PFSK-1 (cell line): ENCODE measurements around the gene TCEAL3.

Experiments
- FOXP2 ChIP-seq: optimal IDR thresholded peaks from 2 replicates; pipeline ENCODE3; 2011; ENCODE audit warnings: borderline replicate concordance, control low read depth, inconsistent platforms; ENCODE audit not compliant: insufficient read depth; ENCODE audit errors: extremely low read length, extremely low read depth
- POLR2AphosphoS5 ChIP-seq: IDR thresholded peaks from 2 replicates; pipeline ENCODE4 v1.6.1; 2012; ENCODE audit warnings: low read depth, mild to moderate bottlenecking, control low read depth, low read length, moderate library complexity
- SIN3A ChIP-seq: IDR thresholded peaks from 2 replicates; pipeline ENCODE4 v1.6.1; 2012; ENCODE audit warnings: mild to moderate bottlenecking, low read length, moderate library complexity, borderline replicate concordance; ENCODE audit not compliant: insufficient read depth
- TAF1 ChIP-seq: IDR thresholded peaks from 2 replicates; pipeline ENCODE4 v1.6.1; 2012; ENCODE audit warnings: low read length, control low read depth, borderline replicate concordance; ENCODE audit not compliant: insufficient read depth
- TF ChIP-seq, protein P1 (sequence below), 2 experiments: IDR thresholded peaks; 2 replicates each; pipeline versions ENCODE4 v1.6.1 to v1.8.0; 2011 to 2012; ENCODE audit warnings: low read depth in 2 of 2, low read length in 2 of 2, control low read depth in 1 of 2, inconsistent platforms in 1 of 2, mild to moderate bottlenecking in 1 of 2, moderate library complexity in 1 of 2; ENCODE audit not compliant: insufficient read depth in 1 of 2

Gene TCEAL3

DNA sequence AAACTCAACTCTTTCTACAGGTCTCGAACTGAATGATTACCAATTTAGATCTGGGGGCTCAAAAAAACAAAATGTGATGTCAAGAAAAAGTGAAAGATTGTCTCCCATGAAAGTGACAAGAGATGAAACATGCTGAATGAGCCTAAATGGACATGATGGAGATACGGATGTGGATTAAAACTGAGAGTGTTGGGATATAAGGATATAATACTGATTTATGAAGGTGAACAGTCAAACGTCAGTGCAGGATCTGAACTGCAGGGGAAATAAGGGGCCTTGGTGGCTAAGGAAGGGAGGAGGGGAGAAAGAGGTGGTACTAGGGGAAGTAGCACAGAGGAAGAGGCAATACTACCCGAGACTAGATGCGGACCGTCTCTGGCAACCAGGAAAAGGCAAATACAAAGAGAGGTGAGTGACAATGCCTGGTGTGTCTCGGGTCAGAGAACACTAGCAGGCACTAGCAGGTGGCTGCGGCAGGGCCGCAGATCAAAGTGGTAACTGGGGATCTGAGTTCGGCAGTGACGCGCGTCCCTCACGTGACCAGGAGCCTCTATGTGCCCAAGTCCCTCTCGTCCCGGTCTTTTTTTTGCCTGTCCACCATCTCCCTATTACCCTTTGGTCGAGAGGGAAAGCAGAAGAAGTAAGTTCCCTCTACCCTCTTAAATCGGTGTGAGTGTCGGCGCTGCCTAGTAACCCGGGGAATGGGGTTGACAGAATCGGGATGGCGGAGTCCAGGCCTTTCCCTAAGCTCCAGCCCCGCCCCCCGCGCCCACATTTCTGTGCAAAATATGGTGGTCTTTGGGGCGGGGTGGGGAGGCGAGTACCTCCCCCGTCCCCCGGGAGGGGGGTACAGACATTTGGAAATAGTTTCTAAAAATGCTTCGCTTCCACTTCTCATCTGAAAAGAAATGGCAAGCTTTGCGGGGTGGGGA lies 20.9 kb downstream of the TCEAL3 start, which contains the start of gene TCEAL1:
TCEAL1 (plus strand) TSS at position 590 of the 932 bp plus-strand sequence. CDS start 942 bp downstream, outside the sequence.
- TF ChIP-seq SIN3A (no peak), FOXP2 (no peak), TAF1 (no peak), POLR2AphosphoS5 (no peak)
- TF ChIP-seq, protein P1, sequence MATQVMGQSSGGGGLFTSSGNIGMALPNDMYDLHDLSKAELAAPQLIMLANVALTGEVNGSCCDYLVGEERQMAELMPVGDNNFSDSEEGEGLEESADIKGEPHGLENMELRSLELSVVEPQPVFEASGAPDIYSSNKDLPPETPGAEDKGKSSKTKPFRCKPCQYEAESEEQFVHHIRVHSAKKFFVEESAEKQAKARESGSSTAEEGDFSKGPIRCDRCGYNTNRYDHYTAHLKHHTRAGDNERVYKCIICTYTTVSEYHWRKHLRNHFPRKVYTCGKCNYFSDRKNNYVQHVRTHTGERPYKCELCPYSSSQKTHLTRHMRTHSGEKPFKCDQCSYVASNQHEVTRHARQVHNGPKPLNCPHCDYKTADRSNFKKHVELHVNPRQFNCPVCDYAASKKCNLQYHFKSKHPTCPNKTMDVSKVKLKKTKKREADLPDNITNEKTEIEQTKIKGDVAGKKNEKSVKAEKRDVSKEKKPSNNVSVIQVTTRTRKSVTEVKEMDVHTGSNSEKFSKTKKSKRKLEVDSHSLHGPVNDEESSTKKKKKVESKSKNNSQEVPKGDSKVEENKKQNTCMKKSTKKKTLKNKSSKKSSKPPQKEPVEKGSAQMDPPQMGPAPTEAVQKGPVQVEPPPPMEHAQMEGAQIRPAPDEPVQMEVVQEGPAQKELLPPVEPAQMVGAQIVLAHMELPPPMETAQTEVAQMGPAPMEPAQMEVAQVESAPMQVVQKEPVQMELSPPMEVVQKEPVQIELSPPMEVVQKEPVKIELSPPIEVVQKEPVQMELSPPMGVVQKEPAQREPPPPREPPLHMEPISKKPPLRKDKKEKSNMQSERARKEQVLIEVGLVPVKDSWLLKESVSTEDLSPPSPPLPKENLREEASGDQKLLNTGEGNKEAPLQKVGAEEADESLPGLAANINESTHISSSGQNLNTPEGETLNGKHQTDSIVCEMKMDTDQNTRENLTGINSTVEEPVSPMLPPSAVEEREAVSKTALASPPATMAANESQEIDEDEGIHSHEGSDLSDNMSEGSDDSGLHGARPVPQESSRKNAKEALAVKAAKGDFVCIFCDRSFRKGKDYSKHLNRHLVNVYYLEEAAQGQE (IDR thresholded peaks at IDR 0.05; ENCODE audit: insufficient read depth in 1 of 2, low read depth in 2 of 2, low read length in 2 of 2): no peak

DNA sequence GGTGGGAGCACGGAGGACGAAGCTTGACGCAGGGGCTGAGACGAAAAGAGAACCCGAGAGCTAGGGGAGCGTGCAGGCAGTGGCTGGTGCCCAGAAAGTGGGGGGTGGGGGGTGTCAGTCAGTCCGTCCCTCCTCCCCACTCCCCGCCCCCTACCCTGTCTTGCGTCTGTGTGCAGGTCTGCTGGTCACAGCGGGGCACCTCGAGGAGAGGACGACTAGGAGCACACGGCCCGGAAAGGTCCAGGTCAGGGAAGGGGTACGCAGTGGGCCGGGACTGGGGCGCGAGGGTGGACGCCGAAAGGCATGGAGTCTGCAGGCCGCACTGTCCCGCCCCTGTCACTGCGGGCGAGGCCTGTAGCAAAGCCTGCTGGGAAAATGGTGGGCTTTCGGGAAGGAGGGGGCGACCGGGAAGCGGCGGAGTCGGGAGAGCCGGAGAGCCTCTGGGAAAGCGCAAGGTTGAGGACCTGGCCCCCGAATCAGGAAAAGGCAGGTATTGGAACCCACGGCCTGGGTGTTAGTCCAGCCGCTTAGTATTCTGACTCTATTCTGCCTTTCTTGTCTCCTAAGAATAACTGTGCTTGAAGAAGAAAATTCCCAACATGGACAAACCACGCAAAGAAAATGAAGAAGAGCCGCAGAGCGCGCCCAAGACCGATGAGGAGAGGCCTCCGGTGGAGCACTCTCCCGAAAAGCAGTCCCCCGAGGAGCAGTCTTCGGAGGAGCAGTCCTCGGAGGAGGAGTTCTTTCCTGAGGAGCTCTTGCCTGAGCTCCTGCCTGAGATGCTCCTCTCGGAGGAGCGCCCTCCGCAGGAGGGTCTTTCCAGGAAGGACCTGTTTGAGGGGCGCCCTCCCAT lies 21.8 kb downstream of the TCEAL3 start:
- TF ChIP-seq POLR2AphosphoS5: peak; percentile 48; the same call in 1 of the 2 replicates
- TF ChIP-seq, protein P1 (IDR thresholded peaks at IDR 0.05; ENCODE audit: insufficient read depth in 1 of 2, low read depth in 2 of 2, low read length in 2 of 2): no peak
- TF ChIP-seq TAF1: no peak
- no peak for TF ChIP-seq FOXP2
- TF ChIP-seq SIN3A: peak; percentile 56; the same call in 1 of the 2 replicates

DNA sequence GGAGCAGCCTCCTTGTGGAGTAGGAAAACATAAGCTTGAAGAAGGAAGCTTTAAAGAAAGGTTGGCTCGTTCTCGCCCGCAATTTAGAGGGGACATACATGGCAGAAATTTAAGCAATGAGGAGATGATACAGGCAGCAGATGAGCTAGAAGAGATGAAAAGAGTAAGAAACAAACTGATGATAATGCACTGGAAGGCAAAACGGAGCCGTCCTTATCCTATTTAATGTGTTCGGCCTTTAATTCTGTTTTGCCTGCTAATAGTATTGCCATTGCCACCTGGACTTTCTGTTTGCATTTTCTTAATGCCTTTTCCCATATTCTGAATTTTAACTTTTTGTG lies 22.4 kb downstream of the TCEAL3 start:
- TF ChIP-seq TAF1 (no peak), POLR2AphosphoS5 (no peak), SIN3A (no peak), FOXP2 (no peak)
- TF ChIP-seq, protein P1 (IDR thresholded peaks at IDR 0.05; ENCODE audit: insufficient read depth in 1 of 2, low read depth in 2 of 2, low read length in 2 of 2): no peak

DNA sequence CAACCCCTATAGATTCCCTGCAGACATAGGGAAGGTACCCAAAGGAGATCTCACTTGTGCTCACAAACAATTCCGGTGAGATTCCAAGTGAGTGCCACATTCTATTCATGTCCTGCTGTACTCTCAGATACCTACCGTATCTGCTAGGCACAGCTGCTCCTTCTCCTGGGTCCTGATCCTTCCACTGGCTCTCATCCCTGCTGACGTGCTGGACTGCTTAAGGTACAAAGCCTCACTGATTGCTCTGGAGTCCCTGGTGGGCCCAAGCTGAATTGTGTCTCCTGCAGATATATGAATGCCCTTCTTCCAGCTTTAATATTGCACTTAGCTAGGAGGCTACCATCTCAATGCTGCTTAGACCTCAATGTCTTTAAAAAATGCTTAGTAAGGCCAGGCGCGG lies 23.4 kb downstream of the TCEAL3 start:
- TF ChIP-seq FOXP2 (no peak), TAF1 (no peak), SIN3A (no peak), POLR2AphosphoS5 (no peak)
- TF ChIP-seq, protein P1 (IDR thresholded peaks at IDR 0.05; ENCODE audit: insufficient read depth in 1 of 2, low read depth in 2 of 2, low read length in 2 of 2): no peak
